ENCODE results near the gene FOXRED1. TPM values are rescaled to one million over a fixed set of nuclear protein-coding genes. Genes with fewer than 3 reads are reported as not detected.

FOXRED1 gene
- total and polyA plus RNA-seq, 9 of the 15 experiments (the other 6 are each of a cell fraction or from before 2014, with no cell fraction given): 14.1 to 94.4 (median 53.1) TPM

DNA sequence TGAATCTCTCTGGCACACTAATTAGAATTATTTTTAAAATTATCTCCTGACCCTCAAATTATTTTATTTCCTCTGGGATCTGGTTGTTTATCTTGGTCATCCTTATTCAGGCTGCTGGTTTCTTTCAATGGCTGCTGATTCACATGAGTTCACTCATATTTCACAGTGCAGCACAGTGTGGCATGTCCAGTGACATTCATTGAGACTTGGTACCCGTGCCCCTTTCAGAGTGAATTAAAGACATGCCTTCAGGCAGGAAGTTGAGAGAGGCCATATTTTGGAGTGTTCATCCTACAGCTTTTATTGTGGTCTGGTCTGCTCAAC is 48.4 kb downstream of the FOXRED1 start (continued):
- TF ChIP-seq, protein P1, sequence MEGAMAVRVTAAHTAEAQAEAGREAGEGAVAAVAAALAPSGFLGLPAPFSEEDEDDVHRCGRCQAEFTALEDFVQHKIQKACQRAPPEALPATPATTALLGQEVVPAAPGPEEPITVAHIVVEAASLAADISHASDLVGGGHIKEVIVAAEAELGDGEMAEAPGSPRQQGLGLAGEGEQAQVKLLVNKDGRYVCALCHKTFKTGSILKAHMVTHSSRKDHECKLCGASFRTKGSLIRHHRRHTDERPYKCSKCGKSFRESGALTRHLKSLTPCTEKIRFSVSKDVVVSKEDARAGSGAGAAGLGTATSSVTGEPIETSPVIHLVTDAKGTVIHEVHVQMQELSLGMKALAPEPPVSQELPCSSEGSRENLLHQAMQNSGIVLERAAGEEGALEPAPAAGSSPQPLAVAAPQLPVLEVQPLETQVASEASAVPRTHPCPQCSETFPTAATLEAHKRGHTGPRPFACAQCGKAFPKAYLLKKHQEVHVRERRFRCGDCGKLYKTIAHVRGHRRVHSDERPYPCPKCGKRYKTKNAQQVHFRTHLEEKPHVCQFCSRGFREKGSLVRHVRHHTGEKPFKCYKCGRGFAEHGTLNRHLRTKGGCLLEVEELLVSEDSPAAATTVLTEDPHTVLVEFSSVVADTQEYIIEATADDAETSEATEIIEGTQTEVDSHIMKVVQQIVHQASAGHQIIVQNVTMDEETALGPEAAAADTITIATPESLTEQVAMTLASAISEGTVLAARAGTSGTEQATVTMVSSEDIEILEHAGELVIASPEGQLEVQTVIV (CRISPR knock-in tag; IDR thresholded peaks at IDR 0.05; ENCODE audit: borderline replicate concordance): no peak
- TF ChIP-seq HNRNPH1 (optimal IDR thresholded peaks at IDR 0.05; ENCODE audit: low read depth, low read length): no peak

DNA sequence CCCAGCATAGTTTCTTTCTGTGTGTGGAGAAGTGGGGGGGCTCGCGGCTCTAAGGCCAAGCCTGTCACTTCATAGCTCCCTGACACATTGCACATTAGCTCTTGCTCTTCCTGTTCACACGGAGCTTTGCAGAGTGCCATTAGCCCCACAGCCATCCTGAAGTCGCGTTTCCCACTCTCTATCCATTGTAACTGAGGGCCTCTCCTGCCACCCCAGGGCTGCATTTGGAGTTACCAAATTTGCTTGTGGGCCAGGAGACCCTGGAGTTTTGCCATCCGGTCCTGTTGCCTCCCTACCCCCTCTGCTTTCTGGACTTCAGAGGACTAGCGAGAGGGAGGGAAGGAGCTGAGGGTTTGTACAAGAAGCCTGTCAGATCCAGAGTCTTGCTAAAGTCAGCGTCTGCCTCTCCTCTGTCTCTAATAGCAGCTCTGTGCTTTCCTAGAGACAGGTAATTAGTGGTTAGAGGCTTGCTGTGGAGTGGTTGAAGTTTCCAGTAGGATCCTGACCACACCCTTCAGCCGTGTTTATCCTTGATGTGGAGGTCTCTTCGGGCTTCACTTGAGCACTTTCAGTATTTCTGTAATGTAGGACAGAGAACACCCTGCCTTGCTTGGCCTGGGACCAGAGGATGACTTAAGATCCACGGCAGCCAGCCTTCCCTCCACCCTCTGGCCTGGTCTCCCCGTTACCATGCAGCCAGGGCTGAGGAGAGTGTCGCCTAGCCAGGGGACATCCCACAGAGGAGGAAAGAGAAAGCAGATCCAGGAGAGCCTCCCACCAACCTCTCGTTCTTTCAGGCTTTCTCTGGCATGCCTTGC is 49.0 kb downstream of the FOXRED1 start:
- Histone ChIP-seq H3K9ac (ENCODE audit: insufficient read depth in 1 of 2, low read depth in 2 of 2, low read length in 2 of 2) (0 out of 4 replicates have a peak overlapping the region, but pooled peaks of 1 of the 2 experiments have one; percentile 3), H3K79me2 (ENCODE audit: control insufficient read depth, insufficient read depth, low read length) (no peaks in the 10 kb centered on the region), H3K27me3 (ENCODE audit: control insufficient read depth in 2 of 2, insufficient read depth in 2 of 2, low read length in 2 of 2) (no peaks in the 10 kb centered on the region), H3K9me1 (ENCODE audit: control insufficient read depth, insufficient read depth, low read length) (no peaks in the 10 kb centered on the region), H3K4me1 (replicated peaks in 1 of 2; ENCODE audit: control insufficient read depth in 2 of 2, insufficient read depth in 2 of 2, low read length in 2 of 2) (no peaks in the 10 kb centered on the region; a peak in 2 of 5 replicates), H3K27ac (ENCODE audit: extremely low read depth, low read depth, low read length) (no peak overlapping the region), H3K36me3 (ENCODE audit: control insufficient read depth, insufficient read depth, low read length) (no peaks in the 10 kb centered on the region), H3K9me3 (replicated peaks; ENCODE audit: control insufficient read depth, insufficient read depth, low read depth, low read length) (no peaks in the 10 kb centered on the region), H2AFZ (ENCODE audit: low read depth, low read length) (no peak overlapping the region), H3K4me3 (no peak overlapping the region), H3K4me2 (ENCODE audit: insufficient read depth, low read length) (no peak overlapping the region), H4K20me1 (replicated peaks; ENCODE audit: control insufficient read depth, insufficient read depth, low read length) (peaks cover 3% of the 10 kb centered on the region; the same call in 1 of the 2 replicates)
- no TSS peak for BruUV-seq (replicated peaks)
- WGBS (ENCODE audit: insufficient coverage, low coverage, missing lambda C conversion rate): 63% methylated on average over 14 of the region's 14 CpGs
- ATAC-seq (peak; percentile 30; the same call in 2 of the 3 replicates), DNase-seq (ENCODE audit: extremely low read depth in 1 of 4, low spot score in 3 of 4) (no peak), FAIRE-seq (no peak)
- ChIA-PET CTCF (ENCODE audit: low intra/inter-chr PET ratio) (no interaction called here), POLR2A (interaction anchor here (1.5 kb wide), 2 partner anchors 10 to 102 kb away, joined by 3 to 5 read pairs; no protein-coding TSS in a partner anchor)
- TF ChIP-seq, protein P2, sequence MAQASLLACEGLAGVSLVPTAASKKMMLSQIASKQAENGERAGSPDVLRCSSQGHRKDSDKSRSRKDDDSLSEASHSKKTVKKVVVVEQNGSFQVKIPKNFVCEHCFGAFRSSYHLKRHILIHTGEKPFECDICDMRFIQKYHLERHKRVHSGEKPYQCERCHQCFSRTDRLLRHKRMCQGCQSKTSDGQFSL (CRISPR knock-in tag; IDR thresholded peaks at IDR 0.05): 0 out of 2 replicates have a peak, but pooled peaks have one; percentile 20
- TF ChIP-seq, protein P2 (tag; IDR thresholded peaks at IDR 0.05): no peak
- TF ChIP-seq BDP1 (IDR thresholded peaks at IDR 0.05; ENCODE audit: insufficient read depth, insufficient read length): no peak
- TF ChIP-seq, protein P3, sequence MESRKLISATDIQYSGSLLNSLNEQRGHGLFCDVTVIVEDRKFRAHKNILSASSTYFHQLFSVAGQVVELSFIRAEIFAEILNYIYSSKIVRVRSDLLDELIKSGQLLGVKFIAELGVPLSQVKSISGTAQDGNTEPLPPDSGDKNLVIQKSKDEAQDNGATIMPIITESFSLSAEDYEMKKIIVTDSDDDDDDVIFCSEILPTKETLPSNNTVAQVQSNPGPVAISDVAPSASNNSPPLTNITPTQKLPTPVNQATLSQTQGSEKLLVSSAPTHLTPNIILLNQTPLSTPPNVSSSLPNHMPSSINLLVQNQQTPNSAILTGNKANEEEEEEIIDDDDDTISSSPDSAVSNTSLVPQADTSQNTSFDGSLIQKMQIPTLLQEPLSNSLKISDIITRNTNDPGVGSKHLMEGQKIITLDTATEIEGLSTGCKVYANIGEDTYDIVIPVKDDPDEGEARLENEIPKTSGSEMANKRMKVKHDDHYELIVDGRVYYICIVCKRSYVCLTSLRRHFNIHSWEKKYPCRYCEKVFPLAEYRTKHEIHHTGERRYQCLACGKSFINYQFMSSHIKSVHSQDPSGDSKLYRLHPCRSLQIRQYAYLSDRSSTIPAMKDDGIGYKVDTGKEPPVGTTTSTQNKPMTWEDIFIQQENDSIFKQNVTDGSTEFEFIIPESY (CRISPR knock-in tag; IDR thresholded peaks at IDR 0.05): peak; percentile 36; the same call in 1 of the 2 replicates
- TF ChIP-seq FOXK1 (CRISPR knock-in tag; IDR thresholded peaks at IDR 0.05; ENCODE audit: borderline replicate concordance): no peak
- intact Hi-C loops (cut with micrococcal nuclease) (no loop called here), in situ Hi-C loops (cut with MboI) (loop anchor here (25.0 kb wide), 2 partner anchors 94 to 669 kb away; no protein-coding TSS in a partner anchor)

Measured in K562 (cell line).